NB4 (cell line): ENCODE results near the gene ITGB7.

Experiments used
- POLR2A ChIP-seq: IDR thresholded peaks from 2 replicates; pipeline ENCODE4 v1.6.1; 2011; ENCODE audit warnings: mild to moderate bottlenecking; ENCODE audit not compliant: insufficient read length; ENCODE audit errors: extremely low read depth
- TF ChIP-seq, protein P1 (sequence below): IDR thresholded peaks from 2 replicates; pipeline ENCODE4 v1.6.1; 2011; ENCODE audit warnings: low read depth, low read length

DNA sequence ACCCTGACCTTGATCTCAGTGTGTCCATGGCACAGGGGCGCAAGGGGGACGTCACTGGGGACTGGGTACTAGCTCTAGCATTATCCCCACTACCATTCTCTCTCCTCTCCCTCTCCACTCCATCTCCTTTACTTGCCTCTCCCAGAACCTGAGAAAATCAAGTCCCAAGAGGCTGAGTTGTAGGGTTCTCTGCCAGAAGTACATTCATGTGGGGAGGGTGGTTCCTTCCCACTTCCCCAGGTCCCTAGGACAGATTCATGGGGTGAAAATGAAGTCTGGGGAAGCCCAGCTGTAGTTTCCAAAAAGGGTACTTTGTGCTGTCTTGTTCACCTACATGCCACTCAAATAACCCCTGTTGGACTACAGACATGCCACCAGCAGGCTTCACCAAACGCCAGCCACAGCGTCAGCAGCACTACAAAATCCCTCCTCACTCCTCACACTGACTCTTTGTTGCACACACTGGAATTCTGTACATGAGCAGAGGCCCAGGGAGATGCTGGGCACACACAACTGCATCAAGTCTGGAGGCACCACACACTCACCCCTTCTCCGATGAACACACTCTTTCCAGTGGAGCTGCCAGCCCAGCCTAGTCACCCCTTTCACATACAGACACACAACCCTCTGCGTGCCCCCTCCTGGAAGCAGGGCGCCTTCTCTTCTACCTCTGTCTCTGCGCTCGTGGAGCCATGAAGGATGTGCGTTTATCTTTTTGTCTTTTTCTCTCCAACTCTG, 18.0 kb upstream of the ITGB7 start:
- TF ChIP-seq, protein P1, sequence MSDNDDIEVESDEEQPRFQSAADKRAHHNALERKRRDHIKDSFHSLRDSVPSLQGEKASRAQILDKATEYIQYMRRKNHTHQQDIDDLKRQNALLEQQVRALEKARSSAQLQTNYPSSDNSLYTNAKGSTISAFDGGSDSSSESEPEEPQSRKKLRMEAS: no peak
- no peak for TF ChIP-seq POLR2A
